Thymus (tissue), 11 donors: ENCODE data around the gene EDDM13. TPM values are rescaled to one million over a fixed set of nuclear protein-coding genes. Genes with fewer than 3 reads are reported as not detected.
"Not testable (repeated sequence)": the region's sequence is repeated elsewhere in the genome, so short reads cannot be mapped to it uniquely, and the experiment has no call there.

Experiments
- DNase-seq, 9 donors: peaks; one replicate each; pipeline ENCODE4 v3.0.0-alpha.2; 2013; ENCODE audit warnings: low spot score in 9 of 9, low read depth in 6 of 9, missing footprints in 1 of 9
- H3K27ac ChIP-seq, 2 donors: one replicate each; pipeline ENCODE4 v1.5.1; 2013; ENCODE audit warnings: control low read depth in 1 of 2, low read depth in 1 of 2, low read length in 1 of 2, mild to moderate bottlenecking in 1 of 2, moderate library complexity in 1 of 2
- H3K27me3 ChIP-seq, 2 donors: one replicate each; pipeline ENCODE4 v1.5.1; 2013; ENCODE audit warnings: low read length in 1 of 2; ENCODE audit not compliant: control insufficient read depth in 2 of 2, insufficient read depth in 1 of 2
- H3K36me3 ChIP-seq, 2 donors: one replicate each; pipeline ENCODE4 v1.5.1; 2013; ENCODE audit warnings: low read length in 1 of 2, mild to moderate bottlenecking in 1 of 2, moderate library complexity in 1 of 2; ENCODE audit not compliant: control insufficient read depth in 2 of 2, insufficient read depth in 2 of 2
- H3K4me1 ChIP-seq, 2 donors: one replicate each; pipeline ENCODE4 v1.5.1; 2013; ENCODE audit warnings: low read length in 2 of 2; ENCODE audit not compliant: control insufficient read depth in 2 of 2, insufficient read depth in 2 of 2
- H3K4me3 ChIP-seq, 2 donors: one replicate each; pipeline ENCODE4 v1.5.1; 2013; ENCODE audit warnings: low read length in 2 of 2, control low read depth in 1 of 2, mild to moderate bottlenecking in 1 of 2
- H3K9me3 ChIP-seq, 2 donors: one replicate each; pipeline ENCODE4 v1.5.1; 2013; ENCODE audit warnings: low read length in 1 of 2, mild to moderate bottlenecking in 1 of 2; ENCODE audit not compliant: control insufficient read depth in 2 of 2, insufficient read depth in 1 of 2
- WGBS: extraction: QIAGEN DNeasy Blood & Tissue Kit; methylation state at CpG from one replicate; pipeline ENCODE4 v1.1.7; 2013; 5-methylcytosine and 5-hydroxymethylcytosine counted together
- polyA plus RNA-seq: library from polyadenylated mRNA; stranded (reverse); fragments of 200-250 nt; gene quantifications from one replicate; pipeline ENCODE4 v1.2.3, GENCODE V29; 2013
- total RNA-seq: library from RNA; stranded (reverse); fragments of 120-200 nt; gene quantifications from one replicate; pipeline ENCODE4 v1.2.4, GENCODE V29; 2013
- donor health status: healthy.

EDDM13 gene
- total and polyA plus RNA-seq, 2 donors, result 0.85 to 3.1 TPM

DNA sequence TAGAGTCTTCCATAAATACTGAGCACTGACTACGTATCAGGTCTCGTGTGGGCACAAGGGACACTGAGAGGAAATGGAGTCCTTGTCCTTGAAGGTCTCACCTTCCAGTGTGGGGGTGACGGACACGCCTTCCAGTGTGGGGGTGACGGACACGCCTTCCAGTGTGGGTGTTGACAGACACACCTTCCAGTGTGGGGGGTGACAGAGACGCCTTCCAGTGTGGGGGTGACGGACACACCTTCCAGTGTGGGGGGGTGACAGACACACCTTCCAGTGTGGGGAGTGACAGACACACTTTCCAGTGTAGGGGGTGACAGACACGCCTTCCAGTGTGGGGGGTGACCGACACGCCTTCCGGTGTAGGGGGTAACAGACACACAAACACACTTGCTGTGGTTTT, 14.3 kb upstream of the EDDM13 start:
- no peak for DNase-seq
- no peaks in the 10 kb centered on the region for H3K36me3 ChIP-seq
- WGBS, result 98% methylated on average over 12 of the region's 12 CpGs

DNA sequence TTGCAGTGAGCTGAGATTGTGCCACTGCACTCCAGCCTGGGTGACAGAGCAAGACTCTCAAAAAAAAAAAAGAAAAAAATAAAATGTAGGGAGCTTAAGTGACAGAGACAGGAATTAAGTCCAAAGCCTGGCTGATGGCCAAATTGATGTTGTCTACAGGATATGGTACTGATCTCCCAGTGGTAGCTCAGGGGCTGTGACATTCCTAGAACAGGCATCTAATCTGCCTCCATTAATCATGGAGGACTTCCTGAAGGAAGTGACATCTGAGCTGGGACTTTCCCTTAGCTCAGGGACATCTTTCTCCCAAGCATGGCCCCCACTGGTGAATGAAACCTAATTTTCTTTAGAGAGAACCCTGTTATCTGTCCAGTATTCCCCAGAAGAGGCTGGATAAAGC, 11.4 kb upstream of the EDDM13 start:
- no peaks in the 10 kb centered on the region for H3K27me3 ChIP-seq
- no peak for DNase-seq
- no peaks in the 10 kb centered on the region for H3K4me1 ChIP-seq
- H3K27ac ChIP-seq, result no peak overlapping the region
- H3K4me3 ChIP-seq, result no peak overlapping the region
- H3K36me3 ChIP-seq, result no peaks in the 10 kb centered on the region
- no peaks in the 10 kb centered on the region for H3K9me3 ChIP-seq

More for the DNA sequence above, 14.3 kb upstream of the EDDM13 start:
- Histone ChIP-seq H3K4me3 (no peak overlapping the region), H3K9me3 (no peaks in the 10 kb centered on the region), H3K27me3 (no peaks in the 10 kb centered on the region), H3K27ac (no peak overlapping the region), H3K4me1 (no peaks in the 10 kb centered on the region)

- not testable (repeated sequence) for H3K4me1 ChIP-seq, H3K9me3 ChIP-seq, H3K27me3 ChIP-seq, H3K4me3 ChIP-seq, H3K27ac ChIP-seq, H3K36me3 ChIP-seq, DNase-seq
- 98% methylated on average over 6 of the region's 6 CpGs for WGBS
Observed at GRCh38 chr19:56261932-56262331, 10.6 kb upstream of the EDDM13 start.

- WGBS, result 96% methylated on average over 5 of the region's 5 CpGs
- no peaks in the 10 kb centered on the region for H3K4me1 ChIP-seq
- H3K27ac ChIP-seq, result no peak overlapping the region
- no peaks in the 10 kb centered on the region for H3K36me3 ChIP-seq
- H3K9me3 ChIP-seq, result no peaks in the 10 kb centered on the region
- DNase-seq, result no peak
- H3K4me3 ChIP-seq, result no peak overlapping the region
- no peaks in the 10 kb centered on the region for H3K27me3 ChIP-seq
Observed at GRCh38 chr19:56263319-56263718, 9.2 kb upstream of the EDDM13 start.

DNA sequence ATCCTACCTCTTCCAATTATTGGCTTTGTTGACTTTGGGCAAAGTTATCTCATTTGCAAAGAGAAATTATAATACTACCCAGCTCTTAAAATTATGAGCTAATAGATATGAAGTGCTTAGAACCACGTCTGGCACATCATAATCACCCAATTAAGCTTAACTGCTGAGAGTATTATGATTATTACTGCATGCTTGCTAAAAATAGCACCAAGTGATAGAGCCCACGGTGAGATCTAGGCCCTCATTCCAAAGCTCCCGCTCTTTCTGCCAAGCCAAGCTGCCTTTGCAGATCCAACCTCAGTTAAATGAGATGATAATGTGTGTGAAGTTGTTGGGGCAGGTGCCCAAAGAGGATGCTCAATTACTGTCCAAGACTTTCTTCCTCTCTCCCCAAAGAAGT, 6.5 kb upstream of the EDDM13 start:
- no peak for DNase-seq
- Histone ChIP-seq H3K36me3 (no peaks in the 10 kb centered on the region), H3K27me3 (no peaks in the 10 kb centered on the region), H3K4me3 (no peak overlapping the region), H3K4me1 (no peaks in the 10 kb centered on the region), H3K27ac (no peak overlapping the region), H3K9me3 (no peaks in the 10 kb centered on the region)
- 80% methylated on average over 3 of the region's 3 CpGs for WGBS

DNA sequence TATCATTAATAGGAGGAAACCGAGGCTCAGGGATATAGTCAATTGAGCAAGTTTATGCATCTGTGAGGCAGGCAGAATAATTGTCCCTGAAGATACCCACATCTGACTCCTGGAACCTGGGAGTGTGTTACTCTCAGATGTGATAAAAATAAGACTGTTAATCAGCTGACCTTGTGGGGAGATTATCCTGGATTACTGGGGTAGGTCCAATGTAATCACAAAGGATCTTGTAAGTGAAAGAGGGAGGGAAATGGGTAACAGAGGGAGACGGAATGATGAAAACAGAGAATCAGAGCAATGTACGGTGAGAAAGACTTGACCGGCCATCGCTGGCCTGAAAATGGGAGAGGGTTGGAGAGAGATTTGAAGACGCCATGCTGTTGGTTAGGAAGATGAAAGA, 3.2 kb upstream of the EDDM13 start:
- 92% methylated on average over 6 of the region's 6 CpGs for WGBS
- Histone ChIP-seq H3K27ac (no peak overlapping the region), H3K4me3 (no peak overlapping the region)

GRCh38 chr19:56270676-56271075, 1.9 kb upstream of the EDDM13 start:
- Histone ChIP-seq H3K27me3 (no peaks in the 10 kb centered on the region), H3K4me1 (no peaks in the 10 kb centered on the region), H3K9me3 (no peaks in the 10 kb centered on the region), H3K36me3 (no peaks in the 10 kb centered on the region), H3K4me3 (no peak overlapping the region), H3K27ac (no peak overlapping the region)
- DNase-seq, result no peak
- WGBS, result 91% methylated on average over 3 of the region's 3 CpGs

More for the DNA sequence above, 3.2 kb upstream of the EDDM13 start:
- no peaks in the 10 kb centered on the region for H3K36me3 ChIP-seq
- H3K27me3 ChIP-seq, result no peaks in the 10 kb centered on the region
- no peaks in the 10 kb centered on the region for H3K4me1 ChIP-seq
- no peak for DNase-seq
- no peaks in the 10 kb centered on the region for H3K9me3 ChIP-seq

- Histone ChIP-seq H3K36me3 (no peaks in the 10 kb centered on the region), H3K4me1 (no peaks in the 10 kb centered on the region), H3K9me3 (no peaks in the 10 kb centered on the region), H3K27me3 (no peaks in the 10 kb centered on the region), H3K27ac (no peak overlapping the region), H3K4me3 (no peak overlapping the region)
- no peak for DNase-seq
- 95% methylated on average over 6 of the region's 6 CpGs for WGBS
Observed at GRCh38 chr19:56271151-56271550, 1.4 kb upstream of the EDDM13 start.

DNA sequence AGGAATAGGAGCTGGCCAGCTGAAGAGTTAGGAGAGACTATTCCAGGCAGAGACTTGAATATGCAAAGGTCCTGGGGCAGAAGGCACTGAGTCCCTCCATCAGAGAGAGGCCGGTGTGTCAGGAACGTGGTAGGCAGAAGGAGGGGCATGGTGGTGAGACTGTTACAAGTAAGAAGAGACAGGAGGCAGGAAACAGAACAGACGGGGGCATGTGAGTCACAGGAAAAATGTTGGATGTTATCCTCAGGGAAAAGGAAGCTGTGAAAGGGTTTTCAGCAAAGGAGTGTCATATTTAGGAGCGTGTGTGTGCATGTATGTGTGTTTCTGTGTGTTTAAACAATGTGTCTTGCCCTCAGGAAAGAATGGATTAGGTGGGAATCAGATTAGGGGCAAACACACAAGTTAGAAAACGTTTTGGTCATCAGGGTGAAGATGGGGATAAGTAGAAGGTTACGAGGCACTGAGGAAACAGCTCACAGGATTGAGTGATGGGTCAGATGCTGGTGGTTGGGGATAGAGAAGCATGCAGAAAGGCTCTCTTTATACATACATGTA, 1.1 kb downstream of the EDDM13 start:
- no peak for DNase-seq
- H3K27me3 ChIP-seq, result no peaks in the 10 kb centered on the region
- H3K27ac ChIP-seq, result no peak overlapping the region
- H3K36me3 ChIP-seq, result no peaks in the 10 kb centered on the region
- no peak overlapping the region for H3K4me3 ChIP-seq
- H3K4me1 ChIP-seq, result no peaks in the 10 kb centered on the region
- H3K9me3 ChIP-seq, result no peaks in the 10 kb centered on the region
- 73% methylated on average over 6 of the region's 6 CpGs for WGBS

- H3K27ac ChIP-seq, result no peak overlapping the region
- no peaks in the 10 kb centered on the region for H3K9me3 ChIP-seq
- no peak for DNase-seq
- WGBS, result 96% methylated on average over 4 of the region's 4 CpGs
- H3K4me1 ChIP-seq, result no peaks in the 10 kb centered on the region
- no peaks in the 10 kb centered on the region for H3K36me3 ChIP-seq
- H3K4me3 ChIP-seq, result no peak overlapping the region
- H3K27me3 ChIP-seq, result no peaks in the 10 kb centered on the region
Observed at GRCh38 chr19:56282809-56283208, 10.3 kb downstream of the EDDM13 start.
